NT2/D1 (cell line): ENCODE data around the gene ZFHX2.
"Not testable (repeated sequence)": the region's sequence is repeated elsewhere in the genome, so short reads cannot be mapped to it uniquely, and the experiment has no call there.

Experiments used
- SUZ12 ChIP-seq: IDR thresholded peaks from 2 replicates; pipeline ENCODE4 v1.6.1; 2011; ENCODE audit not compliant: insufficient read length, insufficient read depth; ENCODE audit errors: extremely low read depth
- YY1 ChIP-seq: IDR thresholded peaks from 2 replicates; pipeline ENCODE4 v1.6.1; 2011; ENCODE audit not compliant: insufficient read length, insufficient read depth
- ZNF274 ChIP-seq: IDR thresholded peaks from 2 replicates; pipeline ENCODE4 v1.6.1; 2011; ENCODE audit warnings: mild to moderate bottlenecking, low read depth, low read length

DNA sequence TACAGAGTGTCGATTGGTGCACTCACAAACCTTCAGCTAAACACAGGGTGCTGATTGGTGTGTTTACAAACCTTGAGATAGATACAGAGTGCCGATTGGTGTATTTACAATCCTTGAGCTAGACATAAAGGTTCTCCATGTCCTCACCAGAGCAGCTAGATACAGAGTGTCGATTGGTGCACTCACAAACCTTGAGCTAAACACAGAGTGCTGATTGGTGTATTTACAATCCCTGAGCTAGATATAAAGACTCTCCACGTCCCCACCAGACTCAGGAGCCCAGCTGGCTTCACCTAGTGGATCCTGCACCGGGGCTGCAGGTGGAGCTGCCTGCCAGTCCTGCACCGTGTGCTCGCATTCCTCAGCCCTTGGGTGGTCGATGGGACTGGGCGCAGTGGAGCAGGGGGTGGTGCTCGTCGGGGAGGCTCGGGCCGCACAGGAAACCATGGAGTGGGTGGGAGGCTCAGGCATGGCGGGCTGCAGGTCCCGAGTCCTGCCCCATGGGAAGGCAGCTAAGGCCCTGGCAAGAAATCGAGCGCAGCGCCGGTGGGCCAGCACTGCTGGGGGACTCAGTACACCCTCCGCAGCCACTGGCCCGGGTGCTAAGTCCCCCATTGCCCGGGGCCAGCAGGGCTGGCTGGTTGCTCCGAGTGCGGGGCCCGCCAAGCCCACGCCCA, 33.1 kb upstream of the ZFHX2 start:
- TF ChIP-seq ZNF274, YY1, SUZ12: not testable (repeated sequence)
